Epidermal melanocyte (primary cell): ENCODE results near the gene ASB1.
"Not testable (repeated sequence)": the region's sequence is repeated elsewhere in the genome, so short reads cannot be mapped to it uniquely, and the experiment has no call there.

Experiments used
- DNase-seq: peaks from one replicate; pipeline ENCODE4 v3.0.0; 2011; ENCODE audit warnings: low spot score; ENCODE audit not compliant: insufficient read length

ASB1 gene

DNA sequence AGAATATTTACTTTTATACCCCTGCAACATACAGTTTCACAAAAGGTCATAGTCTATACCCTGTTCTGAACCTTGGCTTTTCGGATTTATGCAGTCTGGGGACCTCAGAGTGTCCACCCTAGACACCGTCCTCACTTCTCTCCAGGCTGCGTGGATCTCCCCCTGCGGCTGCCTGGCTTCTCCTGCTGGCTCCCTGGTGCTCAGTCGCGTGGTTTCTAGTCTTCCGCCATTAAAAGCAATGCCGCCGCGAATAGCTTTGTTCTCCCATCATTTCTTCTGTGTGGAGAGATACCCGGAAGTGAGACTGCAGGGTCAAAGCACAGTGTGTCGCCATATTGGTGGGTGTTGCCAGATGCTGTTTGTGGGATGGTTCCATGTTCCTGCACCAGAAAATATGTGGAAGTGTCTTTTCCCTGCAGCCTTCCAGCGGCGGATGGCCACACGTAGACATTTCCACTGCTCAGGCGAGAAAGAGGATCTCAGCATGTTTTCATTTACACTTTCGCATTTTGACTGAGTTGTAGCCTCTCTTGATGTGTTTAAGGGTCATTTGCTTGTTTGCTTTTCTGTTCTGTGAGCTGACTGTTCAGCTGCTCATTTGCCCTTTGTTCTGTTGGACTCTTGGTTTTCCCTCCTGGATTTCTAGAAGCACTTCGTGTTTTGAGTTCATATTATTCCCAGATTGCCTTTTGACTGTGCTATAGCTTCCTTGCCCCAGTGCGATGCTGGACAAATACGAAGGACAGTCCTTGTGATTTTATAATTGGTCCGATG, 22.9 kb upstream of the ASB1 start:
- DNase-seq: no peak

DNA sequence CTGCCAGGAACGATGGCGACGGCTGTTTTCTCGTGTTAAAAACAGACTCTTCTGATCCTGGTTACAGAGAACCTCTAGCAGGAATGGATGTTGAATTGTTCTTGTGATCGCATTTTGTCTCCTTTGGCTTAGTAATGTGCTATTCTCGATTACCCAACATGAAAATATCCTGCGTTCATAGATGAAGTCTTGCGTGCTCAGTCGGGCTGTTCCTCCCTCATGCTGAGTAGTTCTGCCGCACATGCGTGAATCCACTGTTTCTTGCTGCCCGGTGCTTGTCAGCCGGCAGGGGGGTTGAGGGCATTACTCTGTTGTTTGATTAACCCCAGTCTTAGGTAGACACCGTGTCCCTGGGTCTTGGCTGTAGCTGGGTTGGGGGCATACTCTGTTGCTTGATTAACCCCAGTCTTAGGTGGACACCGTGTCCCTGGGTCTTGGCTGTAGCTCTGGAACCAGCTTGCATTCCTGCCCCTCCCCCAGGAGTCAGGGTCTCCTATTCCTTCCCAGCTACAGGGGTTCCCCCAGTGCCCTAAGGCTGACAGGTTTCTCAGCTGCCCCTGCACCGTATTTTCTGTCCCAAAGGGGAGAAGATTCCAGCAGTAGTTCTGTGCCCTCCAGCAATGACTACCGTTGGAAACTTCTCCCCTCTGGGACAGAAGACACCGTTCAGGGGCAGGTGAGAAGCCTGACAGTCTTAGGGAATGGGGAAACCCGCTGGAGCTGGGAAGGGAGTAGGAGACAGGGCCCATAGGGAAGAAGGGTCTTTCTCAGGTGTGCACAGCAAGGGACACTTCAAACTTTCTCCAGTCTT, 22.1 kb upstream of the ASB1 start:
- no peak for DNase-seq

DNA sequence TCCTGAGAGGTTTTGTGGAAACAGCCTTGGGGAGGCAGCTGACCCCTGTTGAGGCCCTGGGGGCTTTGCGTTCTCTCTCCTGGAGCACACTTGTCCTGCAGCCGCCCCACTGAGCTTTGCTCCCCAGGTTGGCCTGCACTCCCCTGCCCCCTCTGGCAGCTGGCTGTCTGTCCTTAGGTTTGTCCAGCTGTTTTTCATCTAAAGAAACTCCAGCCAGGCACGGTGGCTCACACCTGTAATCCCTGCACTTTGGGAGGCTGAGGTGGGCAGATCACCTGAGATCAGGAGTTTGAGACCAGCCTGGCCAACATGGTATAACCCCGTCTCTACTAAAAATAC, 21.5 kb upstream of the ASB1 start:
- DNase-seq: not testable (repeated sequence)

DNA sequence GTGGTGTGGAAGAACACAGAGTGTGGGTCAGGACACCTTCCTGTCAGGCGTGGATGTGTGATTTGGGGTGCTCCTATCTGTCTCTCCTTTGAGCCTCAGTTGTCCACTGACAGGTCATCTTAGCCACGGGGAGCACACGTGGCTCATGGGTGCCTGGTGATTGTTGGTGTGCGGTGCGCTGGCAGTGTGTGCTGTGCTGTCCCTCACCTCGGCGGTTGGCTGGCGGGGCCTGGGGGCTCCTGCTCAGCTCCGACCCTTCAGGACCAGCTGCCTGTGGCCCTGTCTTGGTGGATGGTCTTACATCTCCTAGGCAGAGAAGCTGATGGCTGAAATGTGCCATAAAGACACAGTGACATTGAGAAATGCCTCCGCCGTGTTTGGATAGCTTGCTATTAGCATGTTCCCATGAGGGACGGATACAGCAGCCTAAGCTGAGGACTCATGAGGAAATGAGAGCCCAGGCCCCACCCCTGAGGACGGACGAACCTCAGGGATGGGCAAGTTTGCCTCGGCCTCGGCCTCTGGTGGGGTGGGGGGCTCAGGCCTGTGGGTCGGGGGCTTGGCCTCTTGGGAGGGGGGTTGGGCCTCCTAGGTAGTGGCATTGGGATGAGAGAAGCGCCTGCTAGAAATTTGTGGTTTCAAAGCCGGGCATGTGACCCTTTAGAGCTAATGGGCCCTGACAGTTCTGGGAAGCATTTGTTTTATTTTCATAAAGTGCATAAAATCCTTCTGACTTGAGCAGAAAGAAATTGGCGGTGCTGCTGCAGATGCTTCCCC, 20.3 kb upstream of the ASB1 start:
- no peak for DNase-seq

DNA sequence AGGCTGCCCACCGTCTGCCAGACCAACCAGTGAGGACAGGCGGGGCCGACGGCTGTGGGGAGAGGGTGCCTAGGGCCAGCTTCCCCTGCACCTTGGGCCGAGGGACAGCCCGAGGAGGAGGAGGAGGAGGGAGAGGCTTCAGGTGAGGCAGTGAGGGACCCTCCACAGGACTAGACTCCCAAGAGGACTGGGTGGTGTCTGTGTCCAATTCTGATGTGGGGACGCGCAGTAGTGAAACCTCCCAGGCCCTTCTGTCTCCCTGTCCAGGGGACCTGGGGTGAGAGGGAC, 19.8 kb upstream of the ASB1 start:
- DNase-seq: no peak

DNA sequence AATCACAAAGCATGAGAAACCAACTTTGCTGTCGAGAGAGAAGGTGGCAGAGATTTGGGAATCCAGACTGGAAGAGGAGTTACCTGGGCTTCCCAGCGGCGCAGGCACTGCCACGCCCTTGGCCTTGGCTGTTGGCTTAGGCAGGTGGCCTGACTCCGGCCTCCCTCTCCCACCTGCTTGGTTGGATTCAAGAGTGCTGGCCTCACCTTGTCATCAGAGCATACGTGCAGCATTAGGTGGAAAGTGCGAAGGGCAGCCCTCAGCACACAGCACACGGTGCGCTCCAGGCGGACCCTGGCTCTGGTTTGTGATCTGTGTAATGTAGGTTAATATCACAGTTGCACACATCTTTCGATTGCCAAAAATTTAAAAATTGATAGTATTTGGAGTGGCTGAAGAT, 19.2 kb upstream of the ASB1 start:
- no peak for DNase-seq

DNA sequence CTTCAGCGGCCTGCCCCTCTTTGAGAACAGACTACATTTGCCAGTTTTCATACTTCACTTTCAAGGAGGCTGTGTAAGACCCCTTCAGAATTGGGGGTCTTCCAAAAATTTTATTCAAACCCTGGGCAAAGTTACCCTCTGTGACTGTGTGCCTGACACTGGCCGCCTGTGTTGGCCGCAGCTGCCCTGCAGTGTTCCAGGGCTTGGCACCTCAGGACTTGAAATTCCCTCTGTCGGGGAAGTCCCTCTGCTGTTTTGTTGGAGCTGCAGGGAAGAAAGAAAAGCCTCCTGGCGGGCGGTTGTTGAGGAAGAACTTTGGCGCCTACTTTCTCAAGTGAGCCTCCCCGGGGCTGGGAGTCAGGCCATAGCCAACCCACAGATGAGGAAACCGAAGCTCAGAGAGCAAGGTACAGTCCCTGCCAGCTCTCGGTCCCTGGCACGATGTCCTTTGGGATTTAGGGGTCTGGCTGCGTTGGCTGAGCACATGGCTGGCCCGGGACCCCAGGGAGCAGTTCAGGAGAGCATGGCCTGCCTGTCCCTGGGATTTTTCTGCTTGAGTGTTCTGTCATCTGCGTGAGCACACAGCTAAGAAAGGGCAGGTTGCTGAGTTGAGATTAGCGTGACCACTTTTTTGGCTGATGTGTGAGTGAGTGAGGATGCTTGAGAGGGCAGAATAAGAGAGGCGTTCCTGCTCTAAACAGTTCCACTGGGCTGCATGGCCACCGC, 17.9 kb upstream of the ASB1 start:
- DNase-seq: no peak

DNA sequence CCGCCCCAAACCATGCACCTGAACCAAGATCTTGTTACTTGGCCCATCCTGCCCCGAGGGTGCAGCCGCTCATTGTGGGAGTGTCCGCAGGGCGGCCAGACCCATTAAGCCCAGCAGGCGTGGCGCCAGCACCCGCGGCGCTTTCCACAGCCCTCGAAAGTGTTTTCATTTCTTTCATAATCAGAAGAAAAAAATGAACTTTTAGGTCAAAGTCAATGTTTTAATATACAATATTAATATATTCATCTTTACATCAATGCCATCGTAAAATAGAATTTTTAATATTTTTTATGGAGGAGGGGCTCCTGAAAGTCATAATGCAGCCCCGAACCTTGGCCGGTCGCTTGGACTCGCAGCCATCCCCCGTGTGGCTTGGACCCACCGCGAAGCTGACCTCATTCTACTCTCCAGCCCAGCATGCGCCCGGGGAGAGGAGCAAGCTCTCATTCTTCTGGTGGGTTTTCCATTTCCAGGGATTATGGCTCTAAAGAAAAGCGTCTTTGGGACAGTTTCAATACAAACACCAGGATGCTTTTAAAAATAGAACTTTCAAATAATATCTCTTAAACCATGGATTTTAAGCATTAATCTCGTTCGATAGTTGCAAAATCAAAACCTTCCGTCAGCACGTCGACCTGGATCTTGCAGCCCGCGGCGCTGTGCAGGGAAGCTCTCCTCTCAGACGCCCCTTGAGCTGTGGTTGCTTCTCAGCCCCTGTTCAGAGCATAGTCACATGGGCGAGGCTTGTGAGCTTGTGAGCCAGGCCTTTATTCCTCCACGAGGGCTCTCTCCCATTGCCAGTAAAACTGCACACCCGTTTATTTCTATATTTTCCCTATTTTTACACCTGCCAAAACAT, 17.2 kb upstream of the ASB1 start:
- no peak for DNase-seq

DNA sequence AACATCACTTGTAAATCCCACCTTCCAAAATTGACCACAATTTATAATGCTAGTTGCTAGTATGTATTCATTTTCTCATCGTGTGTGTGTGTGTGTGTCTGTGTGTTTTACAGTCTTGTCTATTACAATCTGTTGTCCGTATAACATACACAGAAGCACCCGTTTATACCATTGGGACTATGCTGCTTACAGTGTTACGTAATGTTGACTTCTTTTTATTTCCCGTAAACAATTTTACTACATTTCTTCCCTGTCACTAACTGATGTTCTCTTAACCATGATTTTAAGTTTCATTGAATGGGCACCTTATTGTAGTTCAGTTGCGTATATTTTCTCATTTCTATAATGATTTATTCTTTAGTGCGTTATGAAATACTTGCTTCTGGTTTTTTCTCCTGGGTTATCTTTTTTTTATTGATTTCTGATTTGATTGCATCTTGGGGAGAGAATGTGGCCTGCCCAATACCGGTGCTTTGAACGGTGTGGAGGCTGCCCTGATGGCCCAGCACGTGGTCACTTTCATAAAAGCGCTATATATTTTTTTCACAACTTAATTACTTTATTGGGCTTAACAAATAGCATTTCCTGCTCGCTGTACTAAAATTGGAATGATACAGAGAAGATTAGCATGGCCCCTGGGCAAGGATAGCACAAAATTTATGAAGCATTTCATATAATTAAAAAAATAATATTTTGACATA, 14.5 kb upstream of the ASB1 start:
- no peak for DNase-seq

DNA sequence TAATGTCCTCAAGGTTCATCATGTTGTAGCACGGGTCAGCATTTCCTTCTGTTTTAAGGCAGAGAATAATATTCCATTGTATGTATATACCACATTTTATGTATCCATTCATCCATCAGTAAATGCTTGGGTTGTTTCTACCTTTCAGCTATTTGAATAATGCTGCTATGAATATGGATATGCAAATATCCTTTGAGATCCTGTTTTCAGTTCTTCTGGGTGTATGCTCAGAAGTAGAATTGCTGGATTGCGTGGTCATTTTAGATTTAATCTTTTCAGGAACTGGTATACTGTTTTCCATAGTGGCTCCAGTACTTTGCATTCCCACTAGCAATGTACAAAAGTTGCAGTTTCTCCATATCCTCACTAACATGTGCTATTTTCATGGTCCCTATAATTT, 13.4 kb upstream of the ASB1 start:
- no peak for DNase-seq

DNA sequence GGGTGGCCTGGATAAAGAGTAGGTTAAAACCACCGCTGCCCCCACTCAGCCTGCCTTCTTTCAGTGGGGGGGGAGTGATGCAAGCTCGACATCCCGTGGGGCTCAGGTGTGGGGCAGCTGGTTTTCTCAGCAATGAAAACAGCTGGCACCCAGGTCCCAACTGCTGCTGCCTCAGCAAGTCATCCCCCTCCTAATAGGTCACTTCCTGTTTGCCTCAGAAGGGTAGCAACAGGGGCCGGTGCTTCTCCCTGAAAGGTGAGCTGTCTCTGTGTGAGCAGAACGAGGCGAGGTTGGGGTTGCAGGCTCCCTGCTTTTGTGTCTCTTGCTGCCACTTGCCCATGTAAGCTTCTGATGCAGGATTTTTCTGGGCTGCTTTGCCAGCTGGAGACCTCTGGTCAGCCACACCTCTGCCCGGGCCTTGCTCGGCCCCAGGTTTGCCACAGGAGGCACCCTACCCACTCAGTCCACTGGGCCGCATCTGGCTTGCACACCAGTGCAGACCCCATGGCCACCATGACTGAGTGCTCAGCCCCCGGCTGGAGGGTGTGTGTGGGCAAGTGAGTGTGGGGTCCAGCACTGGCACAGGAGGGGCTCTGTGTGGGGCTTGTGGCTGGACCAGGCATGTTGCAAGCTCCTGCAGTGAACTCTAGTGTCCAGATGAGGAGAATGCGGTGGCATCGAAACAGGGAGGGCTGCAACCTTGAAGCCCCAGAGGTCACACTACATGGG, 11.5 kb upstream of the ASB1 start:
- DNase-seq: no peak

DNA sequence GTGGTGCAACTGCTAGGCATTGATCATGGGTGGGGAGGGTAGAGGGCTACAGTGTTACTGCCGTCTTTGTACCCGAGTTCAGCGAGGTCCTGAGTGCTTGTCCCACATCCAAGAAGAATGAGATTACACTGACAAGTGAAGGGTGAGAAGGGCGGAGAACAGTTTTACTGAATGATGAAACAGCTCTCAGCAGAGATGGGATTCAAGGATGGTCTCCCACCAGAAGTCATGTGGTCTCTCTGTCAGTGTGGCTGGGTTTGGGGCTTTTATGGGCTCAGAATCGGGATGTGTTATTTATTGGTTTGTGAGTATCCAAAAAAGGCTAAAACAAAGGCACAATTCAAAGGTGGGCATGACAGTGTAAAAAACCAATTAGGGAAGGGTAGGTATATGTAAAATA, 10.8 kb upstream of the ASB1 start:
- DNase-seq: no peak

DNA sequence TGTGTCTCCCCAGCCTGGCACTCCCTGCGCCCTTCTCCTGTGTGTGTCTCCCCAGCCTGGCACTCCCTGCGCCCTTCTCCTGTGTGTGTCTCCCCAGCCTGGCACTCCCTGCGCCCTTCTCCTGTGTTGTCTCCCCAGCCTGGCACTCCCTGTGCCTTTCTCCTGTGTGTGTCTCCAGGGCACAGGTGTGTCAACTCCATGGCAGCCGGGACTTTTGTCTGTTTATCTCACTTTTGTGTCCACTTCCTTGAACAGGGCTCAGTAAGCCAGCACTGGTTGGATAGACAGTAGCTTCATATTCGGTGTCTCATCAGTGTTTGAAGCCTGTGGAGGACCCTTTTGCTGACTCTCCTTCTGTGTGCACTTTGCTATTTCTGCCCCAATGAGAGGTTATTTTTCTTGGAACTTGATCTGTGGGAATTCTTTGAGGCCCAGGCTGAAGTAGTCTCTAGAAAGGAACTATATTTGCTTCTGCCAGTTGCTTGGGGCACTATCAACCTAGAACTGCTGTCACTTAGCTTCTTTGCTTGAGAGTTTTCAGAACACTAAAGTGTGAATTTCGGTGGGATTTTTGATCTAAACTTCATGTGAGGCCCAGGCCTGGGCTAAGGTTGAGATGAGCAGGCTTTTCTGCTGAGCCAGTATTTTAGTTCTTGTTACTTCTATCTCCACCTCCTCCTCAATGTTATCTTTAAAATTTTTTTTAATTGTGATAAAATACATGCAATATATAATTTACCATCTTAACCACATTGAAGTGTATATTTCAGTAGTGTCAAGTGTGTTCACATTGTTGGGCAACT, 8.3 kb upstream of the ASB1 start:
- DNase-seq: no peak

DNA sequence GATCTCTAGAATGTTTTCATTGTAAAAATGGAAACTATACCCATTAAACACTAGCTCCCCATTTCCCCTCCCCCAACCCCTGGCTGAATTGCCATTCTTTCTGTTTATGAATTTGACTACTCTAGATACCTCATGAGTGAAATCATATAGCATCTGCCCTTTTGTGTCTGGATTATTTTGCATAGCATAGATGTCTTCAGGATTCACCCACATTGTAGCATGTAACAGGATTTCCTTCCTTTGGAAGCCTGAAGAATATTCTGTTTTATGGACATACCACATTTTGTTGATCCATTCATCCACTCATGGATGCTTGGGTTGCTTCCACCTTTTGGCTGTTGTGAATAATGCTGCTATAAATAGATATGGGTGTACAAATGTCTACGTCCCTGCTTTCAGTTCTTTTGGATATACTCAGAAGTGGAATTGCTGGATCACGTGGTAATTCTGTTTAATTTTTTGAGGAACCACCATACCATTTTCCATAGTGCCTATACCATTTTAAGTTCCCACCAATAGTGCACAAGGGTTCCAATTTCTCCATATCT, 7.7 kb upstream of the ASB1 start:
- DNase-seq: no peak

DNA sequence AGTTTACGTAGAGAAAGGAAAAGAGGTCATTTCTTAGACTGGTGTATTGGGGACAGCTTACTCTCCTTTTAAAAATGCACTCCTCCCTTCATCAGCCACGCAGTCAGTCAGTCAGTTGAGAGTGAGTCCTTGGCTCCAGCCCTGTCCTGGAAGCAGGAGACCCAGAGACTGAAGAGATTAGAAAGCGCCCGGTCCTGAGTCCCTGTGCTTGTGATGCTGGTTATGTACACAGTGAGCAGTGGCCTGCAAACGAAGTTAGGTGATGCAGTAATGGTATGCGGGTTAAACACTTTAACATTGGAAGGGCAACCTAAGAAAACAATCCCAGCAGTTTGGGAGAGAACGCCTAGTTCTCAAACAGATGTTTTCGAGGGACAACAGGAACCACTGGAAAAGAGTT, 6.3 kb upstream of the ASB1 start:
- no peak for DNase-seq

DNA sequence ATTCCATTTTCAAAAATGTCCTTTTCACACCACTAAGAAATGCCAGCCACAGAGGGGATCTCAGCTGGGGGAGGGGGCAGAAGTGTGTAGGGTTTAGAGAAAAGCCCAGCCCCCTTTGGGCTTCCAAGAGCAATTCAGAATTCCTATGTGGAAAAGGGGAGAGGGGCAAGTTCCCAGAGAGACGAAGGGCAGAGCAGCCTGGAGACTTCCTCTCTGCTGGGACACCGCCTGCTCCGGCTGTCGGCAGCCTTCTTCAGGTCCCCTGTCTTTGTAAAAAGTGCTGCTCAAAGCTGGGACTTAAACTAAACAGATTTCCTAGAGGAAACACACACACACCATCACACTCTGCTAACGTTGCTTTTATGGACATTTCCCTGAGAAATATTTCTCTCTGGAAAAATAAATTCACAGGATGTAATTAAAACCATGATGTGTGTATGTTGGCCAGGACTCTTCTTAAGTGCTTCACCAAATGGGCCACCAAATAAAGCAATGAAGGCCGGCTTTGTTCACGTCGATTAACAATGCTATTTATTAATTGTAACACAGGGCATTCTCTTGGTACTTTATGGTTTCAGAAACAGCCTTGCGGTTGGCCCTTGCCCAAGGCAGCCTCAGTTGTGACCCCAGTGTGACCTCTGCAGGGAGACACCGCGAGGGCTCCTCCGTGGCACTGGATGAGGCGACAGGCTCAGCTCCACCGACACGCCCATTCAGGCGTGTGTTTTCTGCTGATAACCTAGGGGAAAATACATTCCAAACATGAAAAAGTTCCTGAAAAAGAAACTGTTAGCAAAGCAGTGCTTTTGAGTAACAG, 5.6 kb upstream of the ASB1 start:
- no peak for DNase-seq

DNA sequence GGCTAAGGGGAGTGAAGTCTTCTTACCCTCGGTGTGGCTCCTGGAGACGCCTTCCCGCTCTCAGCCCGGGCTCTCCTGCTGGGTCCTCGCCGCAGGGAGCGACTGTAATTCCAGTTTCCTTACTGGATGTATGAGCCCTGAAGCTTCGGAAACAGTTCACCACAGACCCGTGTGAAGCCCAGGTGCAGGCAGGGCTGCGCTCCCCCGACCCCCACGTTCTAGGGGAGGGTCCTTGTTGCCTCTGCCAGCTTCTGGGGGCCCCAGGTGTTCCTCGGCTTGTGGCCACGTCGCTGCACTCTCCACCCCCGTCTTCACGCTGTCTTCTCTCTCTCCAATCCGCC, 5.1 kb upstream of the ASB1 start:
- DNase-seq: no peak

DNA sequence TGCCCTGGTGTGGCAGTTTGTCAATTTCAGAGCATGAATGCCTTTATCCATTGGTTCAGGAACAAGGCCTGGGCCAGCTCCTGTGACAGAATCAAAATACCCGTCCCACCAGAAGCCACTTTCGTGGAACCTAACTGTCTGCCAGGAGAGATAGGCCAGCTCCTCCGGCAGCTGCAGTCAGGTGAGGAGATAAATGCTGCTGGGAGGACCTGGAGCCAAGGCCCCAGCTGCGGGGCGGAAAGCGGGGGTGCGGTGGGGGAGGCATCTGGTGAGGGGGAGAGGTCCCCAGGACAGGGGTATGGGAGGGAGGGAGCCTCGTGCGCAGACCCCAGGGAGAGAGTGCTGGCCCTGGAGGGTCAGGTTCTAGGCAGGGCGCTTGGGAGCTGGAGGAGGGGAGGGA, 4.4 kb upstream of the ASB1 start:
- DNase-seq: no peak
